ENCODE data around the gene PKP4. TPM values are rescaled to one million over a fixed set of nuclear protein-coding genes. Genes with fewer than 3 reads are reported as not detected.

The PKP4 gene
- total RNA-seq, 1 experiment from 2014 or later = 55.2 TPM

DNA sequence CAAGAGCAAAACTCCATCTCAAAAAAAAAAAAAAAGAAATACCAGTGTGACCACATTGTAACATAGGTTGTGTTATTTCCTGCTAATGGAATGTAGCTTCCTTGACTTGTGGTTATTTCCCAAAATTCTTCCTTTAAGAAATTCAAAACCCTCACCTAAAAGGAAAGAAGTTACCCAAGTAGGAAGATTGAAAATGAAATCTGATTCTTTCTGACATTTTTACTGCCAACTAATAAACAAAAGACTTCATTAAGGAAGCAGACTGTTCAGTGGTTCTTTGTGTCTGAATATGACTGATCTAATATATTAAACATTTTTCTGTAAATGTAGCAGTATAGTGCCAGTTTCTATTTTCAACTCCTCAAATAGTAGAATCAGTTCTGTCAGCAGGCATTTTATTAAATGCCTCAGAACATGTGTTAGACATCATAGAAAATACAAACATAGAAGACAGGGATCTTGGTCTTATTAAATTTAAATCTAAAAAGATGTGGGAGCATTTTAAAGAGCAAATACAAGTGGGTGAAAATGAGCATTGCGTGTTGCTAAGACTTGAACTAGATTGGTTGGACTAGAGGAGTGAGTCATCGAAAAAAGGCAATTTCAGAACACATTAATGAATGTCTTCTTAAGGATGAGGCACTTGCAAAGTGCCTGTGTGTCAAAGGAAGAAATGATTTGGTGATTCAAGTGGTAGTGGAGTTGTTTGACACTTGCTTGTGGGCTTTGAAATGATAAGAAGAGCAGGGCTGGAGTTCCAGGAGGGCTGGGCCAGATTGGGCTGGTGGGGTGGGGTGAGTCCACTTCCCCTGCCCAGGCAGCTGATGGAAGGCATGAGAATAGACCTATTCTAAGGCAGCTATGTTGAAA lies 53.4 kb downstream of the PKP4 start:
- no peak; the same call in 1 of the 2 replicates for ATAC-seq
- 0 out of 2 replicates have a peak overlapping the region, but pooled peaks have one; percentile 10 for H3K27ac ChIP-seq (ENCODE audit: low read depth, low read length)
- intact Hi-C loops (cut with micrococcal nuclease) = no loop called here

More for the DNA sequence above, 53.4 kb downstream of the PKP4 start:
- H3K79me2 ChIP-seq (ENCODE audit: insufficient read depth, low read length) = peaks cover 62% of the 10 kb centered on the region
- H4K20me1 ChIP-seq (ENCODE audit: insufficient read depth) = no peaks in the 10 kb centered on the region
- BruUV-seq (replicated peaks) = no TSS peak
- DNase-seq (ENCODE audit: low read depth, low spot score) = no peak
- H3K9ac ChIP-seq (ENCODE audit: low read length) = no peak overlapping the region
- H3K27me3 ChIP-seq (ENCODE audit: insufficient read depth, low read length) = no peaks in the 10 kb centered on the region
- 0 out of 2 replicates have a peak overlapping the region, but pooled peaks have one; percentile 26 for H3K4me2 ChIP-seq (ENCODE audit: low read length)
- ChIA-PET POLR2A (no interaction called here), CTCF (interaction anchor here (0.7 kb wide), 1 partner anchor 244 kb away, joined by 3 read pairs; no protein-coding TSS in a partner anchor), RAD21 (ENCODE audit: low non-redundant PET in 1 of 2, low total read pairs in 2 of 2, uncharacterized antibody in 2 of 2, unreplicated experiment in 2 of 2) (no interaction called here)
- H3K9me3 ChIP-seq (ENCODE audit: control insufficient read depth in 1 of 2, insufficient read depth in 1 of 2, low read depth in 1 of 2, low read length in 2 of 2) = no peaks in the 10 kb centered on the region
- no peaks in the 10 kb centered on the region for H3K36me3 ChIP-seq (ENCODE audit: control insufficient read depth in 1 of 2, insufficient read depth in 2 of 2, low read length in 2 of 2)
- H2AFZ ChIP-seq (ENCODE audit: low read depth, low read length, poor library complexity, severe bottlenecking) = no peak overlapping the region
- TF ChIP-seq POLR2AphosphoS5 (IDR thresholded peaks at IDR 0.05; ENCODE audit: low read depth, low read length) = no peak
- no peak for TF ChIP-seq JUND (IDR thresholded peaks at IDR 0.05)
- no peak for TF ChIP-seq EGR1 (IDR thresholded peaks at IDR 0.05; ENCODE audit: low read depth)
- no peak for TF ChIP-seq ELF1 (IDR thresholded peaks at IDR 0.05; ENCODE audit: borderline replicate concordance, low read depth)
- TF ChIP-seq EZH2phosphoT487 (IDR thresholded peaks at IDR 0.05; ENCODE audit: borderline replicate concordance) = no peak
- no peak for TF ChIP-seq TCF7L2 (IDR thresholded peaks at IDR 0.05; ENCODE audit: borderline replicate concordance, extremely low read depth, insufficient read depth, insufficient read length)
- TF ChIP-seq RAD21 (IDR thresholded peaks at IDR 0.05; ENCODE audit: low read depth) = no peak
- TF ChIP-seq ZFX (IDR thresholded peaks at IDR 0.05) = no peak
- TF ChIP-seq YY1 (IDR thresholded peaks at IDR 0.05; ENCODE audit: extremely low read depth, insufficient replicate concordance, low read depth, low read length) = no peak
- TF ChIP-seq SRF (IDR thresholded peaks at IDR 0.05; ENCODE audit: low read depth) = no peak
- TF ChIP-seq CEBPB (IDR thresholded peaks at IDR 0.05; ENCODE audit: low read depth) = no peak
- TF ChIP-seq, protein P1, sequence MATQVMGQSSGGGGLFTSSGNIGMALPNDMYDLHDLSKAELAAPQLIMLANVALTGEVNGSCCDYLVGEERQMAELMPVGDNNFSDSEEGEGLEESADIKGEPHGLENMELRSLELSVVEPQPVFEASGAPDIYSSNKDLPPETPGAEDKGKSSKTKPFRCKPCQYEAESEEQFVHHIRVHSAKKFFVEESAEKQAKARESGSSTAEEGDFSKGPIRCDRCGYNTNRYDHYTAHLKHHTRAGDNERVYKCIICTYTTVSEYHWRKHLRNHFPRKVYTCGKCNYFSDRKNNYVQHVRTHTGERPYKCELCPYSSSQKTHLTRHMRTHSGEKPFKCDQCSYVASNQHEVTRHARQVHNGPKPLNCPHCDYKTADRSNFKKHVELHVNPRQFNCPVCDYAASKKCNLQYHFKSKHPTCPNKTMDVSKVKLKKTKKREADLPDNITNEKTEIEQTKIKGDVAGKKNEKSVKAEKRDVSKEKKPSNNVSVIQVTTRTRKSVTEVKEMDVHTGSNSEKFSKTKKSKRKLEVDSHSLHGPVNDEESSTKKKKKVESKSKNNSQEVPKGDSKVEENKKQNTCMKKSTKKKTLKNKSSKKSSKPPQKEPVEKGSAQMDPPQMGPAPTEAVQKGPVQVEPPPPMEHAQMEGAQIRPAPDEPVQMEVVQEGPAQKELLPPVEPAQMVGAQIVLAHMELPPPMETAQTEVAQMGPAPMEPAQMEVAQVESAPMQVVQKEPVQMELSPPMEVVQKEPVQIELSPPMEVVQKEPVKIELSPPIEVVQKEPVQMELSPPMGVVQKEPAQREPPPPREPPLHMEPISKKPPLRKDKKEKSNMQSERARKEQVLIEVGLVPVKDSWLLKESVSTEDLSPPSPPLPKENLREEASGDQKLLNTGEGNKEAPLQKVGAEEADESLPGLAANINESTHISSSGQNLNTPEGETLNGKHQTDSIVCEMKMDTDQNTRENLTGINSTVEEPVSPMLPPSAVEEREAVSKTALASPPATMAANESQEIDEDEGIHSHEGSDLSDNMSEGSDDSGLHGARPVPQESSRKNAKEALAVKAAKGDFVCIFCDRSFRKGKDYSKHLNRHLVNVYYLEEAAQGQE (IDR thresholded peaks at IDR 0.05; ENCODE audit: low read depth) = no peak
- TF ChIP-seq EZH2 (IDR thresholded peaks at IDR 0.05) = no peak
- TF ChIP-seq, protein P2, sequence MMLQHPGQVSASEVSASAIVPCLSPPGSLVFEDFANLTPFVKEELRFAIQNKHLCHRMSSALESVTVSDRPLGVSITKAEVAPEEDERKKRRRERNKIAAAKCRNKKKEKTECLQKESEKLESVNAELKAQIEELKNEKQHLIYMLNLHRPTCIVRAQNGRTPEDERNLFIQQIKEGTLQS (IDR thresholded peaks at IDR 0.05) = no peak
- no peak for TF ChIP-seq SIN3A (IDR thresholded peaks at IDR 0.05; ENCODE audit: low read depth)
- TF ChIP-seq ZNF274 (IDR thresholded peaks at IDR 0.05; ENCODE audit: low read depth, low read length) = no peak
- no peak overlapping the region for H3K4me3 ChIP-seq (replicated peaks in 1 of 2; ENCODE audit: low read depth in 1 of 2, low read length in 2 of 2)
- H3K9me2 ChIP-seq (ENCODE audit: insufficient read depth) = no peaks in the 10 kb centered on the region
- H3K4me1 ChIP-seq (ENCODE audit: control insufficient read depth in 1 of 2, insufficient read depth in 2 of 2, low read length in 2 of 2) = peaks cover 5 to 23% of the 10 kb centered on the region in 2 experiments

Measured in HCT116 (cell line).